ENCODE results near the gene ZCCHC14.

DNA sequence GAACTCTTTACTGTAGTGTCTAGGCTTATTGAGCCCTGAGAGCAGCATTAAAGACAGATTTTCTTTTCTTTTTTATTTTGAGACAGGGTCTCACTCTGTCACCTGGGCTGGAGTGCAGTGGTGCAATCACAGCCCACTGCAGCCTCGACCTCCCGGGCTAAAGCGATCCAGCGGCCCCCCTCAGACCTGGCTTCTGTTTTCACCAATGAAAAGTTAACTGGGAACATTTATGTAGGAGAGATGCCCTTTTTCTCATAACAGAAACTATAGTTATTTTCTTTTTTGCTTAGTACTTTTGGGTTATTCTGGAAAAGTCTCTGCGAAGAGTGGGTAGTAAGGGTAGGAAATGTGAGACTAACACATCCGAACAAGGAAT, 99.2 kb downstream of the ZCCHC14 start:
- no peak for TF ChIP-seq EZH2 (IDR thresholded peaks at IDR 0.05; ENCODE audit: insufficient read depth, low read length)
- TF ChIP-seq, protein P1, sequence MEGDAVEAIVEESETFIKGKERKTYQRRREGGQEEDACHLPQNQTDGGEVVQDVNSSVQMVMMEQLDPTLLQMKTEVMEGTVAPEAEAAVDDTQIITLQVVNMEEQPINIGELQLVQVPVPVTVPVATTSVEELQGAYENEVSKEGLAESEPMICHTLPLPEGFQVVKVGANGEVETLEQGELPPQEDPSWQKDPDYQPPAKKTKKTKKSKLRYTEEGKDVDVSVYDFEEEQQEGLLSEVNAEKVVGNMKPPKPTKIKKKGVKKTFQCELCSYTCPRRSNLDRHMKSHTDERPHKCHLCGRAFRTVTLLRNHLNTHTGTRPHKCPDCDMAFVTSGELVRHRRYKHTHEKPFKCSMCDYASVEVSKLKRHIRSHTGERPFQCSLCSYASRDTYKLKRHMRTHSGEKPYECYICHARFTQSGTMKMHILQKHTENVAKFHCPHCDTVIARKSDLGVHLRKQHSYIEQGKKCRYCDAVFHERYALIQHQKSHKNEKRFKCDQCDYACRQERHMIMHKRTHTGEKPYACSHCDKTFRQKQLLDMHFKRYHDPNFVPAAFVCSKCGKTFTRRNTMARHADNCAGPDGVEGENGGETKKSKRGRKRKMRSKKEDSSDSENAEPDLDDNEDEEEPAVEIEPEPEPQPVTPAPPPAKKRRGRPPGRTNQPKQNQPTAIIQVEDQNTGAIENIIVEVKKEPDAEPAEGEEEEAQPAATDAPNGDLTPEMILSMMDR (IDR thresholded peaks at IDR 0.05; ENCODE audit: insufficient read depth, low read depth, low read length), result no peak
